AG04449 (cell line): ENCODE results near the gene CXCL16.
"Not testable (repeated sequence)": the region's sequence is repeated elsewhere in the genome, so short reads cannot be mapped to it uniquely, and the experiment has no call there.

Experiments
- CTCF ChIA-PET: fragments of 350-600 bp; formaldehyde crosslinking; extraction: SDS; loops from one replicate; lab custom pipeline; 2021; ENCODE audit warnings: antibody characterized with exemption; lab: Yijun Ruan, JAX
- POLR2A ChIA-PET: fragments of 400-600, 350-600 bp; formaldehyde crosslinking; extraction: SDS; loops from one replicate; lab custom pipeline; 2020; ENCODE audit warnings: antibody characterized with exemption, inconsistent platforms; lab: Yijun Ruan, JAX
- DNase-seq: peaks from one replicate; pipeline ENCODE4 v3.0.0-alpha.2; 2010; ENCODE audit warnings: low read depth, low spot score
- H3K4me3 ChIP-seq: 2 replicates; pipeline ENCODE4 v1.5.1; 2011; ENCODE audit warnings: low read depth, mild to moderate bottlenecking, control low read depth, low read length
- TF ChIP-seq, protein P1 (sequence below): IDR thresholded peaks from one replicate; pipeline ENCODE4 v1.5.1; 2011; ENCODE audit warnings: mild to moderate bottlenecking, moderate library complexity, low read length, control low read depth, inconsistent platforms; ENCODE audit not compliant: insufficient read depth; ENCODE audit errors: missing control alignments

The CXCL16 gene

DNA sequence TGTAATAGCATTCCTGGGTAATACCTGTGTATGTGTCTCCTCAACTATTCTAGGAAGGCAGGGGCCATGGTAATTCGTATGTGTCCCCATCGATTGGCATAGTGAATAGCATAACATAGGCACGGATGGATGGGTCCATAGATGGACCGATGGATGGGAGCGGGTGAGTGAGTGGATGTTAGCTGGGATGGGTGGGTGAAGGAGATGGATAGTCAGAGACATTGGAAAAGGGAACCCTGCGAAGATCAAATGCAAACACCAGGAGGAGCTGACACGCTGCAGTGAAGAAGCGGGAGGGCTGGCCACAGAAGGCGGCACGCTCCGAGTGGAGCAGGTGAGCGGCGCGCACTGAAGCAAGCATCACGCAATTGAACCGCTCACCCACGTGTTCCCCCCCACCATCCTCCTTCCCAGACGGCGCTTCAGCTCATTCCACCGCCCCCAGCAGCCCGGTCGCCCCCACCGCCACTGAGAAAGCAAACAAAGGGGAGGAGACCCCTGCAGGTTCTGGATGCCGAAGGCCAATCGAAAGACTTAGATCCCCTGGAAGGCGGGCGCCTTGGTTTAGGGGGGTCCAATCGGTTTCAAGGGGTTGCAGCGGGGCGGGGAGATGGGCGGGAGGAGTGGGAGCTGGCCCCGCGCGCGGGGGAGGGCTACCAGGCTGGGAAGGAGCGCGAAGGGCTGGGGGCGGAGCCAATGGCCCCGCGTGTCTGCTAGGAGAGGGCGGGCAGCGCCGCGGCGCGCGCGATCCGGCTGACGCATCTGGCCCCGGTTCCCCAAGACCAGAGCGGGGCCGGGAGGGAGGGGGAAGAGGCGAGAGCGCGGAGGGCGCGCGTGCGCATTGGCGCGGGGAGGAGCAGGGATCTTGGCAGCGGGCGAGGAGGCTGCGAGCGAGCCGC, 29.7 kb downstream of the CXCL16 start, which contains the start of gene ARRB2:
ARRB2 (plus strand) TSS at position 839 of the 899 bp plus-strand sequence. CDS start 90 bp downstream, outside the sequence.
- TF ChIP-seq, protein P1, sequence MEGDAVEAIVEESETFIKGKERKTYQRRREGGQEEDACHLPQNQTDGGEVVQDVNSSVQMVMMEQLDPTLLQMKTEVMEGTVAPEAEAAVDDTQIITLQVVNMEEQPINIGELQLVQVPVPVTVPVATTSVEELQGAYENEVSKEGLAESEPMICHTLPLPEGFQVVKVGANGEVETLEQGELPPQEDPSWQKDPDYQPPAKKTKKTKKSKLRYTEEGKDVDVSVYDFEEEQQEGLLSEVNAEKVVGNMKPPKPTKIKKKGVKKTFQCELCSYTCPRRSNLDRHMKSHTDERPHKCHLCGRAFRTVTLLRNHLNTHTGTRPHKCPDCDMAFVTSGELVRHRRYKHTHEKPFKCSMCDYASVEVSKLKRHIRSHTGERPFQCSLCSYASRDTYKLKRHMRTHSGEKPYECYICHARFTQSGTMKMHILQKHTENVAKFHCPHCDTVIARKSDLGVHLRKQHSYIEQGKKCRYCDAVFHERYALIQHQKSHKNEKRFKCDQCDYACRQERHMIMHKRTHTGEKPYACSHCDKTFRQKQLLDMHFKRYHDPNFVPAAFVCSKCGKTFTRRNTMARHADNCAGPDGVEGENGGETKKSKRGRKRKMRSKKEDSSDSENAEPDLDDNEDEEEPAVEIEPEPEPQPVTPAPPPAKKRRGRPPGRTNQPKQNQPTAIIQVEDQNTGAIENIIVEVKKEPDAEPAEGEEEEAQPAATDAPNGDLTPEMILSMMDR, result peak; percentile 81
- ChIA-PET POLR2A (interaction anchor here (0.7 to 1.4 kb wide), 3 partner anchors 14 to 190 kb away, joined by 3 to 5 read pairs (median 4); partner anchors contain the start of gene C17orf107), CTCF (interaction anchor here (0.6 to 3.3 kb wide), 14 partner anchors 10 to 357 kb away, joined by 3 to 38 read pairs (median 4); partner anchors contain the start of genes C17orf107 and CHRNE)
- H3K4me3 ChIP-seq, result peak within 1 kb of the TSS; percentile 65
- DNase-seq, result peak; percentile 80

DNA sequence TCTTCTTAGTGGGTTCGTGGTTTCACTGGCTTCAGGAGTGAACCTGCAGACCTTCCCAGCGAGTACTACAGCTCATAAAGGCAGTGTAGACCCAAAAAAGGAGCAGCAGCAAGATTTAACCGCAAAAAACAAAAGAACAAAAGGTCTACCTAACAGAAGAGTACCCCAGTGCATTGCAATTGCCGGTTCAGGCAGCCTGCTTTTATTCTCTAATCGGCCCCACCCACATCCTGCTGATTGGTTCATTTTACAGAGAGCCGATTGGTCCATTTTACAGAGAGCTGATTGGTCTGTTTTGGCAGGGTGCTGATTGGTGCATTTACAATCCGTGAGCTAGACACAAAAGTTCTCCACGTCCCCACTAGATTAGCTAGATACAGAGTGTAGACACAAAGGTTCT, 31.3 kb downstream of the CXCL16 start:
- no peak overlapping the region for H3K4me3 ChIP-seq
- POLR2A ChIA-PET, result no interaction called here
- TF ChIP-seq, protein P1, result no peak
- DNase-seq, result no peak
- CTCF ChIA-PET, result interaction anchor here (1.3 to 3.3 kb wide), 3 partner anchors 82 to 194 kb away, joined by 3 to 38 read pairs (median 5); partner anchors contain the start of gene CHRNE

DNA sequence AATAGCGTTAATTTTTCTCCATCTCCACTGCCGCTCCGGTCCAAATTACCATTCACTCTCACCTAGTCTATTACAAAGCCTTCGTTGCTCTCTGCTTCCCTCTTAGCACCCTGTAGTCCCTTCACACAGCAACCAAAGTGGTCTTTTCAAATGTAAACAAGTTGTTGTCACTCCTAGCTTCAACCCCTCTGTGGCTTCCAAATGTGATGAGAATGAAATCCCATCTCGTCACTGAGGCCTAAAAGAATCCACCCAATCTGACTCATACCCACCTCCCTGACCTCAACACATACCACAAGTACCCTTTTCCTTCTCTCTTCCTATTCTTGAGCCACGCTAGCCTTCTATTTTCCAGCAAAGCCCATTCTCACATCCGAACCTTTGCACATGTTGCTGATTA, 33.6 kb downstream of the CXCL16 start:
- TF ChIP-seq, protein P1, result no peak
- CTCF ChIA-PET, result interaction anchor here (1.3 to 1.6 kb wide), 2 partner anchors 139 to 183 kb away, joined by 3 read pairs; no protein-coding TSS in a partner anchor
- POLR2A ChIA-PET, result no interaction called here
- no peak overlapping the region for H3K4me3 ChIP-seq
- DNase-seq, result no peak

DNA sequence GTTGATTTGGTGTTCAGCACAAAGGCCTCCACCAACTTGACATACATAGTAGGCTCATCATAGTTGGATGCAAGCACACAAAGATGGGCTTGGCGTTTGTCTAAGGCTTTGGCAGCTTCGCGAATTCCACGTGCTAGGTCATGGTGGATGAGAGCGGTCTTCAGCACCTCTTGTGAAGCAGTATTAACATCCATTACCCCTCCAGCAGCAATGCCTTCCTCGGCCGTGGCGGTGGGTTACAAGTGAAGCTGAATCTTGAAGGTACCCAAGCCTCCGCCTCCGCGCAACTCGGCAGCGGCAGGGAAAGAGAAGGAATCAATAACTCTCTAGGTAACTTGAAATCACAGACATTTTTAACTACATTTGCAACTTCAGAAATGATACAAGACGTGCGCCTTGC, 34.7 kb downstream of the CXCL16 start:
- TF ChIP-seq, protein P1, result no peak
- DNase-seq, result no peak
- ChIA-PET POLR2A (no interaction called here), CTCF (no interaction called here)
- no peak overlapping the region for H3K4me3 ChIP-seq

DNA sequence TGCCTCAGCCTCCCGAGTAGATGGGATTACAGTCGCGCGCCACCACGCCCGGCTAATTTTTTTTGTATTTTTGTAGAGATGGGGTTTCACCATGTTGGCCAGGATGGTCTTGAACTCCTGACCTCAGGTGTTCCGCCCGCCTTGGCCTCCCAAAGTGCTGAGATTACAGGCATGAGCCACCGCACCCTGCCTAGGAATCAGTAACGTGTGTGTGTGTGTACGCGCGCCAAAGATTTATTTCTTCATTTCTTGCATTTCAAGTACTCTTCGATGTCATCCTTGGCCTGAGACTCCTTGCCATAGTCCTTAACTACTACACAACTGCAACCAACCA, 35.2 kb downstream of the CXCL16 start:
- H3K4me3 ChIP-seq, result peak overlapping the region; percentile 92
- CTCF ChIA-PET, POLR2A ChIA-PET, DNase-seq: not testable (repeated sequence)

DNA sequence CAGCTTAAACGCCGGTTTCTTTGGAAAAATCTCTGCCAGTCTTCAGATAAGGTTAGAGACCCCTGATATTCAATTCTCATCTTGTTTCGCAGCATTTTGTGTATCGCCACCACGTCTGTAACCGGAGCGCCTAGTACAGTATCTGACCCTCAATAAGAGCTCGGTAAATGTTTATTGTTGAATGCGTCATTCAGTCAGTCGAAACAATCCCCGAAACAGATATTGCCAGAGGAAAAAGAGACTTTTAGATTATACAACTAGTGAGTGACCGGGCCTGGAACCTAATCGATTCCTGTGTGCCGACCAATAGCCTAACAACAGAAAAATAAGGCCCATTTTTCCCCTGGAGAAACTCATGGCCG, 36.4 kb downstream of the CXCL16 start:
- ChIA-PET CTCF (interaction anchor here (0.8 to 1.6 kb wide), 6 partner anchors 12 to 200 kb away, joined by 3 to 6 read pairs (median 3); partner anchors contain the start of gene CHRNE), POLR2A (no interaction called here)
- DNase-seq, result no peak
- H3K4me3 ChIP-seq, result peak overlapping the region; percentile 92
- TF ChIP-seq, protein P1, result no peak
